Neural cell (in vitro differentiated cells): ENCODE results near the gene ANKS1A. TPM values are rescaled to one million over a fixed set of nuclear protein-coding genes. Genes with fewer than 3 reads are reported as not detected.

ENCODE experiments used
- H2AFZ ChIP-seq: fragments of 200-600, 300-800 bp; sonication (generic), shearing (Covaris generic); 2 replicates; pipeline ENCODE4 v1.6.0; 2014; ENCODE audit warnings: low read depth, mild to moderate bottlenecking, antibody characterized with exemption, low read length, moderate library complexity
- H3F3A ChIP-seq: fragments of 200-600 bp; shearing (Covaris generic); 2 replicates; pipeline ENCODE4 v1.6.1; 2016; ENCODE audit warnings: mild to moderate bottlenecking, moderate library complexity, mixed read lengths, antibody characterized with exemption, low read length; ENCODE audit not compliant: insufficient read depth, poor library complexity, severe bottlenecking
- H3K27ac ChIP-seq: fragments of 200-600, 300-800 bp; sonication (generic), shearing (Covaris generic); 2 replicates; pipeline ENCODE4 v1.5.1; 2014; ENCODE audit warnings: mild to moderate bottlenecking, low read length, moderate library complexity
- H3K27me3 ChIP-seq: fragments of 300-800, 200-600 bp; sonication (generic), shearing (Covaris generic); 2 replicates; pipeline ENCODE4 v1.6.0; 2014; ENCODE audit warnings: mild to moderate bottlenecking, low read depth, low read length, moderate library complexity; ENCODE audit not compliant: insufficient read depth
- H3K36me3 ChIP-seq: fragments of 300-800, 200-600 bp; sonication (generic), shearing (Covaris generic); 2 replicates; pipeline ENCODE4 v1.5.1; 2014; ENCODE audit warnings: mild to moderate bottlenecking, antibody characterized with exemption, low read length, moderate library complexity; ENCODE audit not compliant: insufficient read depth
- H3K4me2 ChIP-seq: fragments of 300-800, 200-600 bp; sonication (generic), shearing (Covaris generic); 2 replicates; pipeline ENCODE4 v1.6.0; 2014; ENCODE audit warnings: mild to moderate bottlenecking, low read length
- H3K4me3 ChIP-seq: fragments of 300-800, 200-600 bp; sonication (generic), shearing (Covaris generic); 2 replicates; pipeline ENCODE4 v1.5.1; 2014; ENCODE audit warnings: mild to moderate bottlenecking, low read length, moderate library complexity
- H3K79me2 ChIP-seq: fragments of 200-600 bp; shearing (Covaris generic); replicated peaks from 2 replicates; pipeline ENCODE4 v1.6.0; 2014; ENCODE audit warnings: mild to moderate bottlenecking, low read length, moderate library complexity; ENCODE audit not compliant: insufficient read depth
- H3K9ac ChIP-seq: fragments of 300-800, 200-600 bp; sonication (generic), shearing (Covaris generic); 2 replicates; pipeline ENCODE4 v1.6.1; 2016; ENCODE audit warnings: mild to moderate bottlenecking, low read length, mixed read lengths
- H3K9me2 ChIP-seq: fragments of 200-600 bp; shearing (Covaris generic); 2 replicates; pipeline ENCODE4 v1.6.1; 2016; ENCODE audit warnings: mild to moderate bottlenecking, low read length, mixed read lengths; ENCODE audit not compliant: insufficient read depth
- H3K9me3 ChIP-seq: fragments of 200-600, 300-800 bp; sonication (generic), shearing (Covaris generic); 2 replicates; pipeline ENCODE4 v1.6.1; 2016; ENCODE audit warnings: mild to moderate bottlenecking, mixed run types, low read length, moderate library complexity, mixed read lengths
- H4K20me1 ChIP-seq: fragments of 200-600 bp; shearing (Covaris generic); 2 replicates; pipeline ENCODE4 v1.6.1; 2016; ENCODE audit warnings: mild to moderate bottlenecking, mixed run types; ENCODE audit not compliant: insufficient read depth
- EP300 ChIP-seq: fragments of 450-650 bp; conservative IDR thresholded peaks from 2 replicates; pipeline ENCODE4 v1.6.1; 2014; ENCODE audit warnings: antibody characterized with exemption, mild to moderate bottlenecking, moderate library complexity; ENCODE audit not compliant: poor library complexity, severe bottlenecking
- EZH2 ChIP-seq: fragments of 200-600, 300-800 bp; shearing (Covaris generic), sonication (generic); IDR thresholded peaks from 2 replicates; pipeline ENCODE4 v1.6.1; 2014; ENCODE audit warnings: antibody characterized with exemption, low read length, borderline replicate concordance, mild to moderate bottlenecking; ENCODE audit not compliant: insufficient read depth, poor library complexity, severe bottlenecking
- MXI1 ChIP-seq: fragments of 450-650 bp; conservative IDR thresholded peaks from 2 replicates; pipeline ENCODE4 v1.6.1; 2014; ENCODE audit warnings: antibody characterized with exemption, mild to moderate bottlenecking; ENCODE audit not compliant: poor library complexity, severe bottlenecking
- POLR2AphosphoS5 ChIP-seq: IDR thresholded peaks from 2 replicates; pipeline ENCODE4 v1.6.1; 2012
- RAD21 ChIP-seq: fragments of 450-650 bp; conservative IDR thresholded peaks from 2 replicates; pipeline ENCODE4 v1.6.1; 2014; ENCODE audit warnings: antibody characterized with exemption, mild to moderate bottlenecking, moderate library complexity
- REST ChIP-seq: IDR thresholded peaks from 2 replicates; pipeline ENCODE4 v1.6.1; 2012; ENCODE audit warnings: borderline replicate concordance
- SMC3 ChIP-seq: fragments of 450-650 bp; conservative IDR thresholded peaks from 2 replicates; pipeline ENCODE4 v1.6.1; 2014; ENCODE audit warnings: antibody characterized with exemption, mild to moderate bottlenecking, moderate library complexity; ENCODE audit not compliant: poor library complexity
- TAF1 ChIP-seq: IDR thresholded peaks from 2 replicates; pipeline ENCODE4 v1.6.1; 2012; ENCODE audit warnings: low read depth
- polyA plus RNA-seq: library from polyadenylated mRNA; depleted of rRNA; stranded (reverse); fragments of >200 nt; gene quantifications from 2 replicates; pipeline ENCODE4 v1.2.3, GENCODE V29; 2014
- TF ChIP-seq, protein P1 (sequence below): fragments of 450-650 bp; IDR thresholded peaks from 2 replicates; pipeline ENCODE4 v1.5.1; 2014; ENCODE audit warnings: antibody characterized with exemption, mild to moderate bottlenecking, moderate library complexity; ENCODE audit not compliant: poor library complexity, severe bottlenecking

Gene ANKS1A
- polyA plus RNA-seq, 1 donor from 2014 or later: 22.6 TPM

- Histone ChIP-seq H3F3A (no peaks in the 10 kb centered on the region), H3K9me3 (no peaks in the 10 kb centered on the region), H3K36me3 (no peaks in the 10 kb centered on the region), H3K79me2 (no peaks in the 10 kb centered on the region), H3K9ac (no peak overlapping the region), H3K9me2 (no peaks in the 10 kb centered on the region), H4K20me1 (no peaks in the 10 kb centered on the region), H3K27me3 (no peaks in the 10 kb centered on the region), H3K4me2 (no peak overlapping the region), H3K27ac (no peak overlapping the region), H2AFZ (no peak overlapping the region), H3K4me3 (no peak overlapping the region)
- TF ChIP-seq RAD21: no peak
- no peak for TF ChIP-seq SMC3
- TF ChIP-seq POLR2AphosphoS5: no peak
- no peak for TF ChIP-seq MXI1
- TF ChIP-seq EZH2: no peak
- no peak for TF ChIP-seq REST
- TF ChIP-seq EP300: no peak
- no peak for TF ChIP-seq TAF1
- TF ChIP-seq, protein P1, sequence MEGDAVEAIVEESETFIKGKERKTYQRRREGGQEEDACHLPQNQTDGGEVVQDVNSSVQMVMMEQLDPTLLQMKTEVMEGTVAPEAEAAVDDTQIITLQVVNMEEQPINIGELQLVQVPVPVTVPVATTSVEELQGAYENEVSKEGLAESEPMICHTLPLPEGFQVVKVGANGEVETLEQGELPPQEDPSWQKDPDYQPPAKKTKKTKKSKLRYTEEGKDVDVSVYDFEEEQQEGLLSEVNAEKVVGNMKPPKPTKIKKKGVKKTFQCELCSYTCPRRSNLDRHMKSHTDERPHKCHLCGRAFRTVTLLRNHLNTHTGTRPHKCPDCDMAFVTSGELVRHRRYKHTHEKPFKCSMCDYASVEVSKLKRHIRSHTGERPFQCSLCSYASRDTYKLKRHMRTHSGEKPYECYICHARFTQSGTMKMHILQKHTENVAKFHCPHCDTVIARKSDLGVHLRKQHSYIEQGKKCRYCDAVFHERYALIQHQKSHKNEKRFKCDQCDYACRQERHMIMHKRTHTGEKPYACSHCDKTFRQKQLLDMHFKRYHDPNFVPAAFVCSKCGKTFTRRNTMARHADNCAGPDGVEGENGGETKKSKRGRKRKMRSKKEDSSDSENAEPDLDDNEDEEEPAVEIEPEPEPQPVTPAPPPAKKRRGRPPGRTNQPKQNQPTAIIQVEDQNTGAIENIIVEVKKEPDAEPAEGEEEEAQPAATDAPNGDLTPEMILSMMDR: no peak
Observed at GRCh38 chr6:35076997-35077712, 188.1 kb downstream of the ANKS1A start.

GRCh38 chr6:35077713-35078105 lies 188.7 kb downstream of the ANKS1A start:
- H3K9ac ChIP-seq: no peak overlapping the region
- TF ChIP-seq MXI1: no peak
- no peaks in the 10 kb centered on the region for H4K20me1 ChIP-seq
- no peak overlapping the region for H3K27ac ChIP-seq
- H3K36me3 ChIP-seq: no peaks in the 10 kb centered on the region
- H3K4me2 ChIP-seq: no peak overlapping the region
- H2AFZ ChIP-seq: no peak overlapping the region
- H3K27me3 ChIP-seq: no peaks in the 10 kb centered on the region
- no peaks in the 10 kb centered on the region for H3K9me3 ChIP-seq
- H3K79me2 ChIP-seq: no peaks in the 10 kb centered on the region
- H3K4me3 ChIP-seq: no peak overlapping the region
- no peaks in the 10 kb centered on the region for H3K9me2 ChIP-seq
- H3F3A ChIP-seq: no peaks in the 10 kb centered on the region
